PC-3 (cell line): Measurements from ENCODE around the gene TPGS1.

Source experiments
- EZH2 ChIP-seq: fragments of 300-600 bp; sonication (generic); IDR thresholded peaks from one replicate; pipeline ENCODE4 v1.6.1; 2017; ENCODE audit warnings: antibody characterized with exemption, mild to moderate bottlenecking, low read length; ENCODE audit not compliant: unreplicated experiment
- TF ChIP-seq, protein P1 (sequence below): fragments of 300-600 bp; sonication (generic); conservative IDR thresholded peaks from 2 replicates; pipeline ENCODE4 v1.5.1; 2017; ENCODE audit warnings: antibody characterized with exemption, low read depth, mild to moderate bottlenecking, low read length

DNA sequence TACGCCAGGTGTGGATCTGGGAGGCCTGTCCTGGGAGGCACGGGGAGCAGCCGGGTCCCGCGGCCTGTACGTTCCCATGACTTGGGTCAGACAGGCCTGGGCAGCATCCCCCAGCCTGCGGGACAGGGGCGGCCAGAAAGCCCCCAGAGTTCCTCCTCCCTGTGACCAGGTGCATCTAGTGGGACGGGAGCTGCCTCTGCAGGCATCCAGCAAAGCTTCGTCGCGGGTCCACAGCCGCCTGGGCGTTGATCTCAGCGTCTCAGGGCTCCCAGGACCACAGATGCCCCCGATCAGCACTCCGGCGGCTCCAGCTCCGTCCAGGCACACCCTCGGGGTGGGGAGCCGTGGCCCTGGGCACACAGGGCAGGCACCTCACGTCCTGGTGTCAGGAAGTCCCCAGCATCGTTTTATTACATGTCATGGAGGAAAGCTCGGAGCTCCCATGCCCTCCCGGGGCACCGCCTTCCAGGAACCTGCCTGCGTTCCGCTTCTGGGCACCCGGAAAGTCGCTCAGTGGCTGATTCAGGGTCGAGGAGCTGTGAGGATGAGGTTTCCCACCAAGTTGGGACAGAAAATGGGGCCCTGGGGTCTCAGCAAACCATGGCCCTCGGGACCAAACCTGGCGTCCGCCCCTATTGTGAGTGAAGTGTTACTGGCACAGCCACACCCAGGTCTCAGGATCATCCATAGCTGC is 35.0 kb downstream of the TPGS1 start:
- TF ChIP-seq EZH2, result no peak
- TF ChIP-seq, protein P1, sequence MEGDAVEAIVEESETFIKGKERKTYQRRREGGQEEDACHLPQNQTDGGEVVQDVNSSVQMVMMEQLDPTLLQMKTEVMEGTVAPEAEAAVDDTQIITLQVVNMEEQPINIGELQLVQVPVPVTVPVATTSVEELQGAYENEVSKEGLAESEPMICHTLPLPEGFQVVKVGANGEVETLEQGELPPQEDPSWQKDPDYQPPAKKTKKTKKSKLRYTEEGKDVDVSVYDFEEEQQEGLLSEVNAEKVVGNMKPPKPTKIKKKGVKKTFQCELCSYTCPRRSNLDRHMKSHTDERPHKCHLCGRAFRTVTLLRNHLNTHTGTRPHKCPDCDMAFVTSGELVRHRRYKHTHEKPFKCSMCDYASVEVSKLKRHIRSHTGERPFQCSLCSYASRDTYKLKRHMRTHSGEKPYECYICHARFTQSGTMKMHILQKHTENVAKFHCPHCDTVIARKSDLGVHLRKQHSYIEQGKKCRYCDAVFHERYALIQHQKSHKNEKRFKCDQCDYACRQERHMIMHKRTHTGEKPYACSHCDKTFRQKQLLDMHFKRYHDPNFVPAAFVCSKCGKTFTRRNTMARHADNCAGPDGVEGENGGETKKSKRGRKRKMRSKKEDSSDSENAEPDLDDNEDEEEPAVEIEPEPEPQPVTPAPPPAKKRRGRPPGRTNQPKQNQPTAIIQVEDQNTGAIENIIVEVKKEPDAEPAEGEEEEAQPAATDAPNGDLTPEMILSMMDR, result no peak
